GM12872 (cell line): Measurements from ENCODE around the gene FADS2.
A peak's percentile ranks its signal among the peaks of the same experiment; 100 is the strongest.

Experiments
- TF ChIP-seq, protein P1 (sequence below): IDR thresholded peaks from 3 replicates; pipeline ENCODE4 v1.5.1; 2011; ENCODE audit warnings: low read depth, mild to moderate bottlenecking, low read length, moderate library complexity; ENCODE audit not compliant: insufficient read depth

The FADS2 gene

DNA sequence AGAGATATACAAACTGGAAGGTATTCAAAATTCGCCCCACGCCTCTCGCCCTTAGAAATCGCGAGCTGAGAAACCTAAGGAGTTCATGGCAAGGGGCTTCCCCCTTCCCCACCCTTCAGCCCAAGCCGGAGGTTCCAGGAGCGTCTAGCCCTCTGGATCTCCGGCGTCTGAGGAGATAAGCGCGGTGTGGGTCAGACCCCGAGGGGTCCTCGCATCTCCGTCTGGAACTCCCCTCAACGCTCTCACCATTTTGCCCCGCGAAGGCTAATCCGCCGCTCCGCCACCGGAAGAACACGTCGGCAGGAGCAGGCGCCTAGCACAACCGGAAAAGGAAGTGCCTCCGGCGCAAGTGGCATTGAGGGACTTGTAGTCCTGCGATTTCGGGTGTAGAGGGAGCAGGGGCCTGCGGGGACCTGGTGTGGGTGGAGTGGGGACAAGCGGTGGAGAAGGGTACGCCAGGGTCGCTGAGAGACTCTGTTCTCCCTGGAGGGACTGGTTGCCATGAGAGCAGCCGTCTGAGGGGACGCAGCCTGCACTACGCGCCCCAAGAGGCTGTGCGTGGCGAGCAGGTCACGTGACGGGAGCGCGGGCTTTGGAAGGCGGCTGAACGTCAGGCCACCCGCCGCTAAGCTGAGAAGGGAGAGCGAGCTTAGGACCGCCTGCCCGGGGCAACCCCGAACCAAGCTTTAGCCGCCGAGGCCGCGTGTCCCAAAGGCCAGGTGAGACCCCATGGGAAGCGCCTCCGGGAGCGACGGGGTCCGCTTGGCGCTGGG, 35.6 kb upstream of the FADS2 start, which contains the start of the genes FEN1 and TMEM258:
Gene FEN1 (plus strand): TSS at position 602 of the 773 bp plus-strand sequence. CDS start 2,451 bp downstream, outside the sequence.
Gene TMEM258 (minus strand): TSS at position 290 of the 773 bp plus-strand sequence. CDS start 41 bp downstream, at position 249.
- TF ChIP-seq, protein P1, sequence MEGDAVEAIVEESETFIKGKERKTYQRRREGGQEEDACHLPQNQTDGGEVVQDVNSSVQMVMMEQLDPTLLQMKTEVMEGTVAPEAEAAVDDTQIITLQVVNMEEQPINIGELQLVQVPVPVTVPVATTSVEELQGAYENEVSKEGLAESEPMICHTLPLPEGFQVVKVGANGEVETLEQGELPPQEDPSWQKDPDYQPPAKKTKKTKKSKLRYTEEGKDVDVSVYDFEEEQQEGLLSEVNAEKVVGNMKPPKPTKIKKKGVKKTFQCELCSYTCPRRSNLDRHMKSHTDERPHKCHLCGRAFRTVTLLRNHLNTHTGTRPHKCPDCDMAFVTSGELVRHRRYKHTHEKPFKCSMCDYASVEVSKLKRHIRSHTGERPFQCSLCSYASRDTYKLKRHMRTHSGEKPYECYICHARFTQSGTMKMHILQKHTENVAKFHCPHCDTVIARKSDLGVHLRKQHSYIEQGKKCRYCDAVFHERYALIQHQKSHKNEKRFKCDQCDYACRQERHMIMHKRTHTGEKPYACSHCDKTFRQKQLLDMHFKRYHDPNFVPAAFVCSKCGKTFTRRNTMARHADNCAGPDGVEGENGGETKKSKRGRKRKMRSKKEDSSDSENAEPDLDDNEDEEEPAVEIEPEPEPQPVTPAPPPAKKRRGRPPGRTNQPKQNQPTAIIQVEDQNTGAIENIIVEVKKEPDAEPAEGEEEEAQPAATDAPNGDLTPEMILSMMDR: no peak

DNA sequence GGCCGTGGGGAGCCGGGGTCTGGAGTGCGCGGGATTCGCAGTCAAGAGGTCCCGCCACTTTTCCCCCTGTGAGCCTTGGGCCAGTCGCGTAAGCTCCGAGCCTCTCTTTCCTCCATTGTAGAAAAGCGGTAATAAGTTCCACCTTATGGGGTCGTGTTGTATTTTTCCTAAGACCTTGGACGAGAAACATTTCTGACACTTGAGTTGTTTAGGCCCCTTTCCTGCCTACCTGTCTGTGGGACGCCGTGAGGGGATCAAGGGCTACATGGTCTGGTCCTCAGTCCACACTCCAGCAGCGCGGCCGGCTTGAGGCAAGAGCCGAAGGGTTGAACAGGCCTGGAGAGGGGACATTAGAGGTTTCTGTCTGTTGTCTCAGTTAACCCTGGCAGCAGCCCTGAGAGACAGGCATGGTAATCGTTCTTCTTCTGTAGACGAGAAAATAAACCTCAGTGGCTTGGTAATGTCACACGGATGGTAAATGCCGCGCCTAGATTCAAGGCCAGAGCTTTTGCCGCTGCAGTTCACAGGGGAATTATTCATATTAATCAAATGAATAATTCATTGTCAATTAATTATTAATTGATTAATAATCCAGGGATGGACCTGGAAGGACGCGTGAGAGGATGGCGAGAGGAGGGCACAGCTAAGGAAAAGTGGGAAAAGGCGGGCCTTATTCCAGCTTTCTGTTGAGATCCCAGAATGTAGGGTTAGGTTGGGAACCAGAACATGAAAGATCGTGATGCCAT, 34.8 kb upstream of the FADS2 start:
- TF ChIP-seq, protein P1: no peak

- TF ChIP-seq, protein P1: no peak
These were observed 34.3 kb upstream of the FADS2 start for GRCh38 chr11:61793829-61794204.

GRCh38 chr11:61794579-61794978, 33.5 kb upstream of the FADS2 start:
- TF ChIP-seq, protein P1: no peak

DNA sequence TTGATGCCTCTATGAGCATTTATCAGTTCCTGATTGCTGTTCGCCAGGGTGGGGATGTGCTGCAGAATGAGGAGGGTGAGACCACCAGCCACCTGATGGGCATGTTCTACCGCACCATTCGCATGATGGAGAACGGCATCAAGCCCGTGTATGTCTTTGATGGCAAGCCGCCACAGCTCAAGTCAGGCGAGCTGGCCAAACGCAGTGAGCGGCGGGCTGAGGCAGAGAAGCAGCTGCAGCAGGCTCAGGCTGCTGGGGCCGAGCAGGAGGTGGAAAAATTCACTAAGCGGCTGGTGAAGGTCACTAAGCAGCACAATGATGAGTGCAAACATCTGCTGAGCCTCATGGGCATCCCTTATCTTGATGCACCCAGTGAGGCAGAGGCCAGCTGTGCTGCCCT, 32.6 kb upstream of the FADS2 start:
- TF ChIP-seq, protein P1: no peak

GRCh38 chr11:61795876-61796526, 32.1 kb upstream of the FADS2 start:
- TF ChIP-seq, protein P1: no peak

- TF ChIP-seq, protein P1: peak; percentile 67
These were observed 30.7 kb upstream of the FADS2 start for GRCh38 chr11:61797263-61797944.
